GM19467 (cell line): ENCODE data around the gene EZR.
A peak's percentile ranks its signal among the peaks of the same experiment; 100 is the strongest.

Source experiments
- ATAC-seq: cut with Tn5 transposase; IDR thresholded peaks from one replicate; pipeline ENCODE4 v1.9.1; 2021; ENCODE audit warnings: mild to moderate bottlenecking, moderate library complexity; ENCODE audit not compliant: unreplicated experiment

EZR gene

DNA sequence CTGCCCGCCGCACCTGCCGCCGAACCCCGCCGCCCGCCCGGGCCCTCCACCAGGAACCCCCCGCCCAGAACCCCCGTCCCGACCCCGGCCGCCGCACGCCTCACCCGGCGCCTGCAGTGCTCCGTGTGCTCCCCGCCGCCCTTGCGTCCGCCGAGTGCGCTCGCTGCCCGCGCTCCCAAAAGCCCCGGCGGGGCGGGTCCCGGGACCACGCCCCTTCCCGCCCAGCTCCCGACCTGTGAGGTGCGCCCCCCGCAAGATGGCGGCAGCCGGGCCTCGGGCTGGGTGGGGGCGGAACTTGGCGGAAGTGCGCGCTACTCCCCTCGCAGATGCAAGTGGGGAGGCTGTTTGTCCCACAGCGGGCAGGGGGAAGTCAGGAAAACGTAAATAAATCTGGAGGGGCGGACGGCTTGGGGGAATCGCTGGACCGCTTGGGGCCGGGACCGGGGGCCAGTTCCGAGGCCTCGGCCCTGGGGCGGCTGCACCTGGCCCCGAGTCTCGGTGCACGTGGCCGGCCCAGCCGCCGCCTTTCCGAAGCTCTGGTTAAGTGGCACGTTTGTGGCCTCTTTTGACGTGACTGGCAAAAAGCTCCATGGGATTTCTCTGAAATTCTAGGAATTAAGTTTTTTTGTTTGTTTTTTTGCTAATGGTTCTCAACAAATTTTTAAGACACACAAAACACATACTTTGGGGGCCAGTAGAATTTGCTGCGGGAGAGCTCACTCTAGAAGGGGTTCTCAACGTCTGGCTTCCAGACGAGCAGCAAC, at the start of gene EZR:
TSS of gene EZR (minus strand) at position 156 of the 764 bp plus-strand sequence. CDS start 1,275 bp downstream, outside the sequence.
- peak; percentile 45 for ATAC-seq

DNA sequence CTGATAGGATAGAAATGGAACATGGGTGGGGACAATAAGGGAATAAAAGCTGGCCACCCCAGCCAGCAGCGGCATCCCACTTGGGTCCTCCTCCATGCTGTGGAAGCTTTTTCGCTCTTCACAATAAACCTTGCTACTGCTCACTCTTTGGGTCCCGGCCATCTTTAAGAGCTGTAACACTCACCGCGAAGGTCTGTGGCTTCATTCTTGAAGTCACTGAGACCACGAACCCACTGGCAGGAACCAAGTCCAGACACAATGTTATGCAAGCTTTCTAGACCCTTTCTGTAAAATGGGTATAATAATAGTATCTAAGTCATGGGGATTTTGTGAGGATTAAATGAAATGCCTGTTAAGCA, 48.9 kb upstream of the EZR start:
- ATAC-seq, result no peak

DNA sequence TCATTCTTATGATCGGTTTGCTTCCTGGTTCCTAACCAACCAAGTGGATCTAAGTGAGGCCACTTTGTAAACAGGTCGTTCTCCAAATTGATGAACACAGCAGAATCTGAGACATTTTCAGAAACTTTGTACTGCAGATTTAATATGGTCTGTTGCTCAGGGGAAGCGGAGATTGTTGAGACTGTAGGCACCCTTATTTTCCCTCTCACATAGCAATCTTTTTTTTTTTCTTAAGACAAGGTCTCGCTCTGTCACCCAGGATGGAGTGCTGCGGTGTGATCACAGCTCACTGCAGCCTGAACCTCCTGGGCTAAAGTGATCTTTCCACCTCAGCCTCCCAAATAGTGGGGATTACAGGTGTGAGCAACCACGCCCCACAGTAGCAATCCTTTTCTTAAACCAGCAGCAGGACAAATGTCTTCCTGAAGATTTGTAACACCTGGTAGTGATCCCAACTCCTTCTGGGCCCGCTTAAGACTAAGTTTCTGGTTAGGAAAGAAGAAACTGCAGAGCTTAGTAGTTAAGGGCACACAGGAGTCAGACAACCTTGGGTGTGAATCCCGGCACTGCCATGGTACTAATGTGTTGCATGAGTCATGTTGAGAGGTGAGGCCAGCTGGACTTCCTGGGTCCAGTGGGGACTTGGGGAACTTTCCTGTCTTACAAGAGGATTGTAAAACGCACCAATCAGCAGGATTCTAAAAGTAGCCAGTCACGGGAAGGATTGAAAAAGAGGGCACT, 48.4 kb upstream of the EZR start:
- no peak for ATAC-seq

DNA sequence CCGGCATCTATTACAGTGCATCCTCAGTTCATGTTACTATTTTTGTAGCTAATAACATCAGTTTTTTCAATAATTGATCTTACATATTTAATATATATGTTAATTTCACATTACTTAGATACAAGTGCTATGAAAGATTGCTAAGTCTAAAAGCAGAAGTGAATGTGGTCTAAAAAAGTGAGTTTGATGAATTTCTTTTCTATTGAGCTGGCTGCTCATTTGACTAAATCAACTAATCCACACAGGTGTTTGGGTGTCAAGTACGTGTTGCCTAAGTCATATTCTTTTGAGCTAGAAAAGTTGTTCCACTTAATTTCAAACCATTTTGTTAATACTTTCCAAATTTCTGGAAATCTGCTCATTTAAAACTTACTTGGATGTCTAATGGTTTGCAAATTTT, 46.6 kb upstream of the EZR start:
- no peak for ATAC-seq

DNA sequence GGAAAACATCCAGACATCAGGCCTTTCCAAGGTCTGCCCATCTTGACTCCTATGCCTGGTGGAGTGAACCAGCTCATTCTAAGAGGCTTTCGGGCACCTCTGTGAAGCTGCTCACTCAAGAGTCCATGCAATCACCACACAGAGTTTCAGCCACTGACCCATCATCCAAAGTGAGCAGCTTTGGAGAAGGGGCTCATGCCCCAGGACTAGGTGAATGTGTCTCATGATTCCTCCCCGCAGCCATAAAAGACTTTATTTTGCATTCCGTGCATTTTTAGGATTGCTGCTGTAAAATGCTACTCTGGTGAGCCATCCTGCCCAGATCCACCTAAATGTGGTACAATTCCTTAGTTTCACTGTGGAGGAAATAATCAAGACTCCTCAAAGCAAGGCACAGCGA, 44.5 kb upstream of the EZR start:
- ATAC-seq, result no peak

DNA sequence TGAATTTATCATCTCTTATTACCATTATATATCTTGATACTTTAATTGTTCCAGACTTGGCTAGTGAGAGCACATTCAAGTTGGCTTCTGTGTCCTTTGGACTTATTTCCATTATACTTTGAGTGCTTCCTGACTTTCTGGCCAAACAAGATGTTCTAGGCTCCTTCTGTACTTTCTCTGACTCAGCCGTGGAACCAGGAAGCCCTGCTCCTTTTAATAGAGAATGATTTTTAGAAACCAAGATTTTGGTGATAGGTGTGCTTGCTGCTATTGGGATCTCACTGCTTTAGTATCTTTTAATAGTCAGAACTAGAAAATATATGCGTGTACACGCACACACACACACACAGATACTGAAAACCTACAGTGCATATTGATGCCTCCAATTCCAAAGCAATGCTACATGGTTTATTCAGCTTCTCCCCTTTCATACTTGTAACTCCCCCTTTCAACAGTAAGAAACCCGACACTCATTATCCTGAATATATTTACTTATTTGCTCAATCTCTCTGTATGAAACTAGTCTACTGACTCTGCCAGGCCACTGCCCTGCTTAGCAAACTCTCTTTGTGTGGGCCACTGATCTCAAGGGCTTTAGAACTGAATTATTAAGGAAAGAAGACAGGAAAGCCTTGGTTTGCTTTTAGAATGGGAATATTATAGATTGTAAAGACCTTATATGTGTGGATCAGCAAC, 42.7 kb upstream of the EZR start:
- ATAC-seq, result no peak

DNA sequence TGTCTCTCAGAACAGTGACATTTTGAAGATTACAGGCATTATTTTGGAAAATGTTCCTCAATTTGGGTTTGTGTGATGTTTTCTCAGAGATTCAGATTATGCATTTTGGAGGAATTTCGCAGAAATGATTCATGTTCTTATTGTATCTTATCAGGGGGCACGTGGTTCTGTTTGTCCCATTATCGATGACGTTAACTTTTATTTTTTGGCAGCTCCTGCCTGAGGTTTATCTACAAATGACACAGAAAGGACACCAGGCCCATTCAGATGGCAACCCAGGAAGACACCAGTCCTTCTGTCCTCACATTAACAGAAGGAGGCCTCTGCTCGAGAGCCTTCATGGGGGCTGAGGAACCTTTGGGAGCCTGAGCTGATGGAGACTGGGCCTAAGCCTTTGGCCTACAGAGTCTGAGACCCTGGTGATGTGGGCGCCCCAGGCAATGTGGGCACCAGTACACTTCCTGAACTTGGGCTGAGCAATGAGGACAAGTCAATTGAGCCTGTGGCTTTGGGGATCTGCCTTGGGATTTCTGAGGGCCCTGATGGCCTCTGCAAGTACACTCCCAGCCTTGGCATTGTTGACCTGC, 41.2 kb upstream of the EZR start:
- no peak for ATAC-seq

DNA sequence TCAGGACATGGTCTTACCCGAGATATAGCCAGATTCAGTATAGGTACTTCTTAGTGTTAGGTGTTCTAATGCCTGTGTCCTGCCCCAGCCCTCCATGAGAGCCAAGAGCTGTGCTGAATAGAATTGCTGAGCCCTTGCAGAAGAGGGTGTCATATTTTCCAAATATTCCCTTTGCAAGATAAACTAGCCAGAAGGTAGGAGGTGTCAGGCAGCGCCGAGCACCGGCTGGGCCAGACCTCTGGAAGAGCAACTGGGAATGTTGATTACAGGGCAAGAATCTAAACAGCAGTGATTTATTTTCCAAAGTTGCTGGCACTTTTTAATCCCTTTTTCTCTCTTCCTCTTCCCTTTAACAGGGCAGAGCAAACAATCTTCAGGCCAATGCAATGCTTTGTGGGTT, 37.1 kb upstream of the EZR start:
- no peak for ATAC-seq

DNA sequence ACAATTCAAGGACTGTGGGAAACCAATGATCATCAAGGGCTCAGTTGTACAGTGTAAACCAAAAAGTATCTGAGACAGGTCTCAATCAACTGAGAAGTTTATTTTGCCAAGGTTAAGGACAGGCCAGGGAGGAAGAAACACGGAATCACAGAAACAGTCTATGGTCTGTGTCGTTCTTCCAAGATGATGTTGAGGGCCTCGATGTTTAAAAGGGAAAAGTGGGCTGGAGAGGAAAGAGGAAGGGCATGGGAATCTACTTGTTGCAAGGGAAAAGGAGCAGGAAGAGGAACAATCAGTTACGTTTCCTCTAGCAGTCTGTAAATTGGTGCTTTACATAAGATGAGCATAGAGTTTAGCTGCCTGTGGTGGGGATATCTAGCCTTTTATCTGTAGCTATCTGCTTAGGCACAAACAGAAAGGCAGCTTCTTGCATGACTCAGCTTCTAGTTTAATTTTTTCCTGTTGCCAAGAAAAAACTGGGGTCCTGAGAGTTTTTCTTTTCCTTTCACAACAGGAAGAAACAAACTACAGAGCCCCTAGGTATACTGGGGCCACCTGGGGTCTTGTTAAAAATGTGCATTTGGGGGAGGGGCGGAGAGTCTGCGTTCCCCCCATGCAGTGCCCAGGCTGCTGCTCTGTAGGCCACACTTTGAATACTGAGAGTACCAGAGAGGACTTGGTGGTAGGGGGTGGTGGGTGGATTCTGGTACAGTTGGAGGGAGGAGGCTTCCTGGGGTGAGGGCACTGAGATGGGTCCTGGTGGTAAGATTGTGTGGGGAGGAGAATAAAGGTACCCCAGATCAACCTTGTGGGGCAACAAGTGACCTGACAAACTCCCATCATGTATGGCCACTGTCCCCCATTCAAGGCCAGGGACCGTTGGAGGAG, 35.3 kb upstream of the EZR start:
- ATAC-seq, result no peak

DNA sequence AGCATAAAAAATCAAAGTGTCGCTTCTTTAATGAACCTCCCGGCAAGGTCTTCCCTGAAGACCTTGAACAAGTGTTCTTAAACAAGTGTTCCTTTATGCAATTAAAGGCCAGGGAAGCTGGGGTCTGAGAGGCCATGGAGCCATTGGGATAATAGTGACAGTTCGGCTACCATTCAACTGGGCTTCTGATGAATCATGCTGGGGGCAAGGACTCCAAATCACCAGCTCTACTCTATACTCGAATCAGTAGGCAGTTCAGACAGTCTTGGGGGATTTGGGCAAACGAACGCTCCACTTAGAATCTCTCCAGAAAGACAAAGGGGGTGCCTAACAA, 34.7 kb upstream of the EZR start:
- no peak for ATAC-seq

DNA sequence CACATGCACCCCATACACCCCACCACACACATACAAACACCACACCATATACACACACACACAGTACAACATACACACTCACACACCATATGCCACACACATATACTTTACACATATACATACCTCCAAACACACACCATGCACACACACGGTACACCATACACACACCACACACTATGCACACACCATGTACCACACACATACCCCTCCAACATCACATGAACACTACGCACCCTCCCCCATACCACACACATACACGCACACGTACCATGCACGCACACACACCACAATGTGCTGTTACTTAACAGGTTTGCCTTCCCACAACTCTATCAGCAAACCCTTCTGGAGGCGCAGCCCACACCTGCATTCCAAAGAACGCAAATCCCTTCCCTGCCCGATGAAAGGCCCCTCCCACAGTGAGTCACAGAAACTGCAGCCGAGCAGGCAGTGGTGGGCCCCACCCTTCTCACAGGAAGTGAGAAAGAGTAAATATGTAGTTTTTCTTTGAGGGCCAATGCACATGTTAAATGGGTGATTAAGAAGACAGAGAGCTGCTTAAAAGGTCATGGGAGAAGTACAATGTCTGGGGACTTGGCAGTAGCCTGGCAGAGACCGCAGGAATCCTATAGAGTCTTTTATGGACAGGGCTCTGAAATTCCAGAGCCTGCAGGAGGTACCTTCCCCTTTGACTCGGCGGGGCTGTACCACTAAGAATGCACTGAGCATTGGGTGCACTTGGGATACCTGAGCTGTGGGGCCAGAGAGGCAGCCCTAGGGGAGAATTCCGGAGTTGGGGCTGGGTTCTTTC, 34.1 kb upstream of the EZR start:
- ATAC-seq, result peak; percentile 85

DNA sequence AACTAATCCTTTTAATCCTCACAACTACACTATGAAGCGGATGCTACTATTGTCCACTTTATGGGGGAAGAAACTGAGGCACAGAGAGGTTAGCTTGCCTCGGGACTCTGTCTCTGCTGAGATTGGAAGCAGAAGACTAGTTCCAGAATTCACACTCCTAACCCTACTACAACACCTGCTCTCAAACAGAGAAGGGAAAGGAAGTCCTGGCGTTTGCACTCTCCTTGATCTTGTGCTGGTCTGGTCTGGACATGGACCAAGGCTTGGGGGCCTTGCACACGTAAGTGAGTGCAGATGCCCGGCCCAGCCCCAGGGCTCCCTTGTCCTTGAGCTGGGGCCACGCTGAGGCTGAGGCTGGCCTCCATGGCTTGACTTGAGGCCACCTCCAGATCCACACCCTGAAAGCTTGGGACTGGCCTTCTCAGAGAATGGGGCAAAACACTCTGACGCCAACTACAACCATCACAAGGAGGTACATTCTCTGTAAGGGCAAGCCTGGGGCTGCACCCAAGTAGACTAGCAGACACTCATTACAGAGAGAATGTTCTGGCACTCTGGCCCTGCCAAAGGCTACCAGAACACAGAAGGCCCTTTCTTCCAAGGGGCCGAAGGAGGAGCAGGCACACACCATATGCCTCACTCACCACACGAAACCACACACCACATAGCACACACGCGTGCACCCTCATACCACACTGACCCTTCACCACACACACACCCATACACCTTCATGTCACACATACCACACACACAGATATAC, 33.3 kb upstream of the EZR start:
- ATAC-seq, result no peak

DNA sequence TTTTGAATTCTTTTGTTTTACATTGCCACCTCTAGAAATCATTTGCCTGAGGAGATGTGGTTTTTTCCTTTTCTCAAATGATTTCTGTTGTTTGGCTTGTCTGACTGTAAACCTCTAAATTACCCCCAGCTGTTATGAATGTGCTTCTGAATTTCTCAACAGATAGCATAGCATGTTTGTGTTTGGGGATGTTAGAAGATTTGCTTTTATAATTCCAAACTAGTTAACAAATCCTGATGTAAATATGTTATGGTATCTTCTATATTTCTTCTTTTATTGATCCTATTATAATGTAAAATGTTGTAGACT, 31.6 kb upstream of the EZR start:
- no peak for ATAC-seq

DNA sequence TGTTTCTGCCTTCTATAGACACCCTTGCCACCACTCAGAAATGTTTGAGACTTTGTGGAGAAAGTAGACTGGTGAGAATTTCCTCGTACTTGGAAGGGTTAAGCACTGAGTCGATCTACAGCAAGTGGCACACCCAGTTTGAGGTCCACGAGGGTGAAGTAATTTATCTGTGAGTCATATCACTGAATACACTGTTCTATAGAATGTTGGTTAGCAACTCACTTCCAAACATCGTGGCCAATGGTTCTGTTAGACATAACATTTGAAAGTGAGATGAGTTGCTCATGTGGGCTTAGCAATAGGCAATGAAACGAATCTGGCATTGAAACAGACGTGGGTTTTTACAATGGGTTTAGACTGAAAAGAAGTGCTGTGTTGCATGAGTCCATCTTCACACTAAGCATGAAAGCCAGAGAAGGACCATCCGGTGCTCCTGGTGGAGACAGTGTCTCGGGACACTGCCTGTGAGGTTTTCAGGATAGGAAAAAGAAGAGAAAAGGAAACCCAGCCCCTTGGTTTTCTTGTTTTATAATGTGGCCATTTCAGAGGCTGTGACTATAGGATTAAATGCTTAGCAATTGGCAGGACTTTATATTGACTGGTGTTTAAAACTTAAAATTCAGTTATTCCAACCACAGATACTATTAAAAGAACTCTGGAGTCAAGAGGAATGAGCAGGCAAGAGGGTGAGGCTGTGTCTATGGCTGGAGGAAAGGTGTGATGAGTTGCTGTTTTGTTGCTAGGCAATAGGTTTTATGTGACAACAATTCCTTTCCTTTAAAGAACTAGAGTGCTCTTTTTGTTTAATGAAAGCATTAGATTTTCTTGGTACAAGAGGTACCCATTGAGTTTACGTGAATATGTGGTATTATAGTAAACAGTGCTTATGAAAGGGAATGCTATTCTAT, 31.0 kb upstream of the EZR start:
- ATAC-seq, result no peak

DNA sequence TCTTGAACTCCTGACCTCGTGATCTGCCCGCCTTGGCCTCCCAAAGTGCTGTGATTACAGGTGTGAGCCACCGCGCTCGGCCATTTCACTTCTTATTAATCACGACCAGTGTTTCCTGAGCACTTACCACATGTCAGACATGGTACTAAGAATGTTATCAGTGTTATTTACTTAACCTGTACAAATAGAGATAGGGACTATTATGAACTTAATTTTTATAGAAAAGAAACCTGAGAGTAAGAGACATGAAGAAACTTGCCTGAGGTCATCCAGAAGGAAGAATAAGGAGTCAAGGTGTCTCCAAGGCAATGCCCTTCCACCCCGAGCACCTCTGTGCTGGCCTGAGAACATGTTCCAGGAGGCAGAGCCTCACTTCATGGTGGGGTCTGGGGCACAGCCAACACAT, 29.3 kb upstream of the EZR start:
- ATAC-seq, result no peak

DNA sequence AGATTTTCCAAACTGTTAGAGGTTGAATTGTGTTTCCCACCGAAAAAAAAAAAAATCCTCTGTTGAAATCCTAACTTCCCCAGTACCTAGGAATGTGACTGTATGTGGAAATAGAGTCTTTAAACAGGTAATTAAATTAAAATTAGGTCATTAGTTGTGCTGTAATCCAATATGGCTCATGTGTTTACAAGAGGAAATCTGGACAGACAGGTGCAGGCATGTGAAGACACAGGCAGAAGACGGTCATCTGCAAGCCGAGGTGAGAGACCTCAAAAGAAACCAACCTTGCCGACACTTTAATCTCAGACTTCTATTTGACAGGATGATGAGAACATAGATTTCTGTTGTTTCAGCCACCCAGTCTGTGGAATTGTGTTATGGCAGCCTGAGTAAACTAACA, 28.6 kb upstream of the EZR start:
- ATAC-seq, result no peak

DNA sequence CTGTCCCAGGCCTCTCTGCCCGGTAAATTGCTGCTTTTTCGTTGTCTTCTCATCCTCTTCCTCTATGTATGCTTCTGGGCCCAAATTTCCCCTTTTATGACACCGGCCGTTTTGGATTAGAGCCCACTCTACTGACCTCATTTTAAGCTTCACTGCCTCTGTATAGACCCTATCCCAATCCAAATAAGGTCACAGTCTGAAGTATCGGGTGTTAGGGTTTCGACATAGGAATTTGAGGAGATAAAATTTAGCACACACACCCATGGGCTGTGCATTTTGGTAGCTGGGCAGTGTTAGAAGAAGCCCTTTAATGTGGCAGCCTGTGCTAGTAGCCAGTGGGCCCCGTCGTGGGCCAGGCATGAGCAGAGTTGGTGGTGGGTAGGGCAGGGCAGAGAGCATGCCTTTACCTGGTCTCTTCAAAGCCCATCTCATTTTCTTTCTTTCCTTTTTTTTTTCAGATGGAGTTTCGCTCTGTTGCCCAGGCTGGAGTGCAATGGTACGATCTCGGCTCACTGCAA, 27.9 kb upstream of the EZR start:
- ATAC-seq, result no peak
